ENCODE measurements around the gene ZNF564.
"Not testable (repeated sequence)": the region's sequence is repeated elsewhere in the genome, so short reads cannot be mapped to it uniquely, and the experiment has no call there.

ZNF564 gene

GRCh38 chr19:12574036-12574435 lies 22.8 kb upstream of the ZNF564 start:
- H3K4me3 ChIP-seq (ENCODE audit: low read depth, low read length), result no peak overlapping the region
- TF ChIP-seq CTCF (IDR thresholded peaks at IDR 0.05; ENCODE audit: low read depth, low read length), result no peak

- no peak for TF ChIP-seq CTCF (IDR thresholded peaks at IDR 0.05; ENCODE audit: low read depth, low read length)
- no peak overlapping the region for H3K4me3 ChIP-seq (ENCODE audit: low read depth, low read length)
Observed at GRCh38 chr19:12567951-12568350, 16.7 kb upstream of the ZNF564 start.

GRCh38 chr19:12566380-12566779 lies 15.1 kb upstream of the ZNF564 start:
- H3K4me3 ChIP-seq (ENCODE audit: low read depth, low read length), result not testable (repeated sequence)

- TF ChIP-seq CTCF (IDR thresholded peaks at IDR 0.05; ENCODE audit: low read depth, low read length), result peak; percentile 95
- no peak overlapping the region for H3K4me3 ChIP-seq (ENCODE audit: low read depth, low read length)
Observed at GRCh38 chr19:12564016-12564664, 12.9 kb upstream of the ZNF564 start.

GRCh38 chr19:12555456-12555930 lies 4.2 kb upstream of the ZNF564 start:
- no peak for TF ChIP-seq CTCF (IDR thresholded peaks at IDR 0.05; ENCODE audit: low read depth, low read length)
- no peak overlapping the region for H3K4me3 ChIP-seq (ENCODE audit: low read depth, low read length)

GRCh38 chr19:12546903-12547302 lies 4.4 kb downstream of the ZNF564 start:
- no peak overlapping the region for H3K4me3 ChIP-seq (ENCODE audit: low read depth, low read length)
- TF ChIP-seq CTCF (IDR thresholded peaks at IDR 0.05; ENCODE audit: low read depth, low read length), result no peak

GRCh38 chr19:12546068-12546467 lies 5.2 kb downstream of the ZNF564 start:
- no peak for TF ChIP-seq CTCF (IDR thresholded peaks at IDR 0.05; ENCODE audit: low read depth, low read length)

GRCh38 chr19:12545267-12545666 lies 6.0 kb downstream of the ZNF564 start:
- H3K4me3 ChIP-seq (ENCODE audit: low read depth, low read length), result no peak overlapping the region
- TF ChIP-seq CTCF (IDR thresholded peaks at IDR 0.05; ENCODE audit: low read depth, low read length), result no peak

More at GRCh38 chr19:12546068-12546467, 5.2 kb downstream of the ZNF564 start:
- no peak overlapping the region for H3K4me3 ChIP-seq (ENCODE audit: low read depth, low read length)

All from WI38 (cell line).